ENCODE data around the gene ETV4. TPM values are rescaled to one million over a fixed set of nuclear protein-coding genes. Genes with fewer than 3 reads are reported as not detected.

Gene ETV4
- total RNA-seq, 1 experiment from 2014 or later: 37.8 TPM

DNA sequence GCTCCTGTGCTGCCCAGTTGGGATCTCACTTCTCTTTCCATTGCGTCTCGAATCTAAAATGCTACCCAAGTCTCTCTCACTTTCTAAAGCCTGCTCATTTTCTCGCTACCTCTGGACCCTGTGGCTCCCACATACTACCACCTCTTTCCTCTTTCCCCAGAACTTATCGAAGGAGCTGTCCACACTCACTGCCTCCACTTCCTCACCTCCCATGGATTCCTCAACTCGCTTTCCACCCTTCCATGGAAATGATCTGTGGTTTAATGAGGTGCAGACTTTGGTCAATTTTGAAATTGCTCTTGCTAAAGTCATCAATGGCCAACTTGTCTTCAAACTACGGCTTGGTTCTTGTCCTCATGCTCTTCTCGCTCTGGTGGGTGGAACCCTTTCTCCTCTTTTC is 37.2 kb upstream of the ETV4 start:
- CTCF ChIA-PET: interaction anchor here (0.8 to 1.5 kb wide), 2 partner anchors 87 to 90 kb away, joined by 6 read pairs; no protein-coding TSS in a partner anchor
- H3K4me1 ChIP-seq: peaks cover 79% of the 10 kb centered on the region

DNA sequence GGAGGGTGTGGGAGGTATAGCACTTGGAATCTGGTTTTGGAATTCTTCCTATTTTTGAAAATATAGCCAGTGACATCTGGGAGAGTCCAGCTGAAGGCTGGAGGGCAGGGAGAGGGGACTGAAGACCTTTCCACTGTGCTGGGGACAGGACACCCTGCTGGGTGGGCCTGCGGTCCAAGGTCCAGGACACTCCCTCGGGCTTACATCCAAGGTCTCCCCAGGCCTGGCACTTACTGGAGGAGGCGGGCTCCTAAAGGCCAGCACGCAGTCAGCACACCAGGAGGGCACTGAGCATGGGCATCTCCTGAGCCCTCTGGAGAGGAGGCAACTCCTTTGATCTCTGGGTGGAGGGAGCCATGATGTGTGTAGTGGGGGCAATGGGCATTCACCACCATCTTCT is 35.5 kb upstream of the ETV4 start:
- Mint-ChIP-seq H3K4me1 (ENCODE audit: low read depth, unreplicated experiment) (peaks cover 78% of the 10 kb centered on the region), H3K36me3 (ENCODE audit: insufficient read depth, unreplicated experiment) (peaks cover 32% of the 10 kb centered on the region), H3K4me3 (ENCODE audit: unreplicated experiment) (no peak overlapping the region), H3K27me3 (ENCODE audit: insufficient read depth, unreplicated experiment) (no peaks in the 10 kb centered on the region), H3K27ac (ENCODE audit: unreplicated experiment) (peak overlapping the region; percentile 92), H3K9me3 (ENCODE audit: unreplicated experiment) (peaks cover 9% of the 10 kb centered on the region)
- no peaks in the 10 kb centered on the region for H3K27me3 ChIP-seq (replicated peaks; ENCODE audit: control insufficient read depth, insufficient read depth, low read length)
- no peak for DNase-seq
- ChIA-PET POLR2A (interaction anchor here (1.0 kb wide), 1 partner anchor 22 kb away, joined by 3 read pairs; no protein-coding TSS in a partner anchor), CTCF (interaction anchor here (1.1 kb wide), 1 partner anchor 60 kb away, joined by 13 read pairs; no protein-coding TSS in a partner anchor)
- no peak overlapping the region for H3K4me3 ChIP-seq (ENCODE audit: low read depth, low read length)
- TF ChIP-seq CTCF (IDR thresholded peaks at IDR 0.05; ENCODE audit: insufficient read depth in 1 of 2, low read depth in 1 of 2, low read length in 1 of 2, severe bottlenecking in 1 of 2, unreplicated experiment in 1 of 2): no peak
- H3K9me3 ChIP-seq: no peaks in the 10 kb centered on the region
- intact Hi-C loops (cut with micrococcal nuclease; ENCODE audit: unreplicated experiment): no loop called here
- H3K4me1 ChIP-seq: peaks cover 94% of the 10 kb centered on the region
- no TSS peak for BruUV-seq (replicated peaks)
- H3K36me3 ChIP-seq (ENCODE audit: control insufficient read depth, insufficient read depth, low read length): no peaks in the 10 kb centered on the region

More for the DNA sequence above, 37.2 kb upstream of the ETV4 start:
- no peaks in the 10 kb centered on the region for H3K36me3 ChIP-seq (ENCODE audit: control insufficient read depth, insufficient read depth, low read length)
- H3K9me3 Mint-ChIP-seq (ENCODE audit: unreplicated experiment): peaks cover 9% of the 10 kb centered on the region
- no peak for DNase-seq
- H3K4me3 Mint-ChIP-seq (ENCODE audit: unreplicated experiment): peak overlapping the region; percentile 14
- H3K27me3 Mint-ChIP-seq (ENCODE audit: insufficient read depth, unreplicated experiment): no peaks in the 10 kb centered on the region
- no peak for TF ChIP-seq CTCF (IDR thresholded peaks at IDR 0.05; ENCODE audit: insufficient read depth in 1 of 2, low read depth in 1 of 2, low read length in 1 of 2, severe bottlenecking in 1 of 2, unreplicated experiment in 1 of 2)
- H3K4me1 Mint-ChIP-seq (ENCODE audit: low read depth, unreplicated experiment): peaks cover 62% of the 10 kb centered on the region
- intact Hi-C loops (cut with micrococcal nuclease; ENCODE audit: unreplicated experiment): no loop called here
- peaks cover 10% of the 10 kb centered on the region; the same call in 1 of the 2 replicates for H3K9me3 ChIP-seq
- H3K4me3 ChIP-seq (ENCODE audit: low read depth, low read length): no peak overlapping the region
- no TSS peak for BruUV-seq (replicated peaks)
- H3K27ac Mint-ChIP-seq (ENCODE audit: unreplicated experiment): peak overlapping the region; percentile 92
- POLR2A ChIA-PET: interaction anchor here (0.5 kb wide), 1 partner anchor 18 kb away, joined by 14 read pairs; no protein-coding TSS in a partner anchor
- H3K27me3 ChIP-seq (replicated peaks; ENCODE audit: control insufficient read depth, insufficient read depth, low read length): no peaks in the 10 kb centered on the region
- H3K36me3 Mint-ChIP-seq (ENCODE audit: insufficient read depth, unreplicated experiment): peaks cover 32% of the 10 kb centered on the region

GRCh38 chr17:43581130-43581529 is 35.0 kb upstream of the ETV4 start:
- Mint-ChIP-seq H3K9me3 (ENCODE audit: unreplicated experiment) (peaks cover 9% of the 10 kb centered on the region), H3K4me1 (ENCODE audit: low read depth, unreplicated experiment) (peaks cover 81% of the 10 kb centered on the region), H3K4me3 (ENCODE audit: unreplicated experiment) (peak overlapping the region; percentile 2), H3K27ac (ENCODE audit: unreplicated experiment) (peak overlapping the region; percentile 92), H3K27me3 (ENCODE audit: insufficient read depth, unreplicated experiment) (no peaks in the 10 kb centered on the region), H3K36me3 (ENCODE audit: insufficient read depth, unreplicated experiment) (peaks cover 32% of the 10 kb centered on the region)
- no peaks in the 10 kb centered on the region for H3K27me3 ChIP-seq (replicated peaks; ENCODE audit: control insufficient read depth, insufficient read depth, low read length)
- ChIA-PET POLR2A (interaction anchor here (1.0 kb wide), 1 partner anchor 23 kb away, joined by 3 read pairs; no protein-coding TSS in a partner anchor), CTCF (interaction anchor here (1.1 kb wide), 1 partner anchor 59 kb away, joined by 13 read pairs; no protein-coding TSS in a partner anchor)
- peaks cover 97% of the 10 kb centered on the region for H3K4me1 ChIP-seq
- intact Hi-C loops (cut with micrococcal nuclease; ENCODE audit: unreplicated experiment): no loop called here
- BruUV-seq (replicated peaks): no TSS peak
- TF ChIP-seq CTCF (IDR thresholded peaks at IDR 0.05; ENCODE audit: insufficient read depth in 1 of 2, low read depth in 1 of 2, low read length in 1 of 2, severe bottlenecking in 1 of 2, unreplicated experiment in 1 of 2): no peak
- no peaks in the 10 kb centered on the region for H3K9me3 ChIP-seq
- H3K36me3 ChIP-seq (ENCODE audit: control insufficient read depth, insufficient read depth, low read length): no peaks in the 10 kb centered on the region
- no peak for DNase-seq
- no peak overlapping the region for H3K4me3 ChIP-seq (ENCODE audit: low read depth, low read length)
